GM23338 (cell line): Measurements from ENCODE around the gene ZBTB44. TPM values are rescaled to one million over a fixed set of nuclear protein-coding genes. Genes with fewer than 3 reads are reported as not detected.

ENCODE experiments used
- ATAC-seq: fragments of 200-7000 bp; cut with Tn5 transposase; 3 replicates; pipeline ENCODE4 v1.9.1; 2020
- DNase-seq: peaks from one replicate; pipeline ENCODE4 v3.0.0-alpha.2; 2015; ENCODE audit warnings: low spot score
- H2AFZ ChIP-seq: fragments of 200-600 bp; sonication (generic); 2 replicates; pipeline ENCODE4 v1.8.0; 2016; ENCODE audit warnings: antibody characterized with exemption, mild to moderate bottlenecking, moderate library complexity
- H3F3A ChIP-seq: fragments of 200-600 bp; sonication (generic); replicated peaks from 2 replicates; pipeline ENCODE4 v1.8.0; 2017; ENCODE audit warnings: antibody characterized with exemption, mixed run types, low read depth
- H3K27ac ChIP-seq: fragments of 200-600 bp; sonication (generic); 2 replicates; pipeline ENCODE4 v1.6.1; 2016; ENCODE audit warnings: low read depth
- H3K27me3 ChIP-seq: fragments of 200-600 bp; sonication (generic); 2 replicates; pipeline ENCODE4 v1.8.0; 2016; ENCODE audit warnings: mild to moderate bottlenecking, mixed run types, moderate library complexity; ENCODE audit not compliant: insufficient read depth
- H3K36me3 ChIP-seq: fragments of 200-600 bp; sonication (generic); 2 replicates; pipeline ENCODE4 v1.8.0; 2016; ENCODE audit warnings: mild to moderate bottlenecking; ENCODE audit not compliant: insufficient read depth
- H3K4me1 ChIP-seq: fragments of 200-600 bp; sonication (generic); 2 replicates; pipeline ENCODE4 v1.8.0; 2016; ENCODE audit warnings: mild to moderate bottlenecking, moderate library complexity; ENCODE audit not compliant: insufficient read depth
- H3K4me2 ChIP-seq: fragments of 200-600 bp; sonication (generic); 2 replicates; pipeline ENCODE4 v1.7.1; 2017; ENCODE audit warnings: mixed run types
- H3K4me3 ChIP-seq: fragments of 200-600 bp; sonication (generic); 2 replicates; pipeline ENCODE4 v1.6.1; 2016; ENCODE audit warnings: mixed run types
- H3K79me2 ChIP-seq: fragments of 200-600 bp; sonication (generic); replicated peaks from 2 replicates; pipeline ENCODE4 v1.8.0; 2017; ENCODE audit warnings: mild to moderate bottlenecking; ENCODE audit not compliant: insufficient read depth
- H3K9me2 ChIP-seq: fragments of 200-600 bp; sonication (generic); 2 replicates; pipeline ENCODE4 v1.8.0; 2017; ENCODE audit not compliant: insufficient read depth
- H4K20me1 ChIP-seq: fragments of 200-600 bp; sonication (generic); replicated peaks from 2 replicates; pipeline ENCODE4 v1.8.0; 2017; ENCODE audit warnings: mild to moderate bottlenecking; ENCODE audit not compliant: insufficient read depth
- H3K27ac Mint-ChIP-seq: 2 replicates; pipeline ENCODE4 v1.8.0; 2020; ENCODE audit warnings: inconsistent platforms, mild to moderate bottlenecking, moderate library complexity, mixed read lengths
- H3K27me3 Mint-ChIP-seq: 3 replicates; pipeline ENCODE4 v1.8.0; 2022; ENCODE audit warnings: low read depth, mild to moderate bottlenecking, moderate library complexity, mixed read lengths, inconsistent platforms; ENCODE audit not compliant: insufficient read depth, poor library complexity
- H3K36me3 Mint-ChIP-seq: 3 replicates; pipeline ENCODE4 v1.8.0; 2021; ENCODE audit warnings: low read depth, mild to moderate bottlenecking, inconsistent platforms, moderate library complexity, mixed read lengths
- H3K4me1 Mint-ChIP-seq: 3 replicates; pipeline ENCODE4 v1.8.0; 2020; ENCODE audit warnings: mild to moderate bottlenecking, inconsistent platforms, mixed read lengths
- H3K4me3 Mint-ChIP-seq: 3 replicates; pipeline ENCODE4 v1.8.0; 2021; ENCODE audit warnings: moderate library complexity, mild to moderate bottlenecking, inconsistent platforms, mixed read lengths
- H3K9me3 Mint-ChIP-seq: 3 replicates; pipeline ENCODE4 v1.8.0; 2020; ENCODE audit warnings: moderate library complexity, mild to moderate bottlenecking, inconsistent platforms, mixed read lengths
- CTCF ChIP-seq, 2 experiments: fragments of 200-600 bp in 1 of 2; sonication (generic) in 1 of 2; conservative IDR thresholded peaks; 2 replicates each; pipeline versions ENCODE4 v1.5.1 to v1.6.1; 2016 to 2017; ENCODE audit warnings: antibody characterized with exemption in 2 of 2, low read depth in 2 of 2, mild to moderate bottlenecking in 2 of 2, moderate library complexity in 1 of 2
- EZH2 ChIP-seq: fragments of 200-600 bp; sonication (generic); IDR thresholded peaks from one replicate; pipeline ENCODE4 v1.8.0; 2017; ENCODE audit warnings: antibody characterized with exemption, mild to moderate bottlenecking, low read depth; ENCODE audit not compliant: unreplicated experiment
- EZH2phosphoT487 ChIP-seq: fragments of 200-600 bp; sonication (generic); IDR thresholded peaks from one replicate; pipeline ENCODE4 v1.8.1; 2018; ENCODE audit warnings: antibody characterized with exemption; ENCODE audit not compliant: unreplicated experiment
- JUNB ChIP-seq: IDR thresholded peaks from one replicate; pipeline ENCODE4 v1.6.1; 2016; ENCODE audit warnings: antibody characterized with exemption; ENCODE audit not compliant: unreplicated experiment
- NANOG ChIP-seq: IDR thresholded peaks from 2 replicates; pipeline ENCODE4 v1.6.1; 2016; ENCODE audit warnings: antibody characterized with exemption, borderline replicate concordance
- POLR2AphosphoS5 ChIP-seq: IDR thresholded peaks from 2 replicates; pipeline ENCODE4 v1.6.1; 2016; ENCODE audit warnings: antibody characterized with exemption, low read depth
- REST ChIP-seq: IDR thresholded peaks from one replicate; pipeline ENCODE4 v1.6.1; 2018; ENCODE audit warnings: antibody characterized with exemption; ENCODE audit not compliant: unreplicated experiment
- STAT1 ChIP-seq: IDR thresholded peaks from one replicate; pipeline ENCODE4 v1.6.1; 2016; ENCODE audit warnings: antibody characterized with exemption; ENCODE audit not compliant: unreplicated experiment
- polyA plus RNA-seq: library from polyadenylated mRNA; unstranded; fragments of >200 nt; fragmentation: Nextera tagmentation; extraction: Ambion mirVana; gene quantifications from 2 replicates; pipeline ENCODE4 v1.2.1, GENCODE V29; 2016
- total RNA-seq: library from RNA; depleted of rRNA; stranded (reverse); fragments of >200 nt; shearing (Covaris generic); gene quantifications from 2 replicates; pipeline ENCODE4 v1.2.3, GENCODE V29; 2014
- TF ChIP-seq, protein P1 (sequence below): IDR thresholded peaks from 2 replicates; pipeline ENCODE4 v1.6.1; 2016; ENCODE audit warnings: antibody characterized with exemption

The ZBTB44 gene
- total and polyA plus RNA-seq, 2 experiments from 2014 or later = 61.2 to 102 TPM

- no peaks in the 10 kb centered on the region; the same call in 2 of the 3 replicates for H3K36me3 Mint-ChIP-seq
- H3K4me2 ChIP-seq = no peak overlapping the region
- no peak for ATAC-seq
- no peaks in the 10 kb centered on the region; the same call in 1 of the 2 replicates for H4K20me1 ChIP-seq
- no peaks in the 10 kb centered on the region for H3K79me2 ChIP-seq
- H3K27ac ChIP-seq = no peak overlapping the region
- H3K4me1 ChIP-seq = no peaks in the 10 kb centered on the region; the same call in 1 of the 2 replicates
- H2AFZ ChIP-seq = no peak overlapping the region
- no peaks in the 10 kb centered on the region for H3F3A ChIP-seq
- no peak for DNase-seq
- H3K27ac Mint-ChIP-seq = no peak overlapping the region
- no peaks in the 10 kb centered on the region for H3K36me3 ChIP-seq
- no peaks in the 10 kb centered on the region for H3K27me3 ChIP-seq
- no peak overlapping the region for H3K4me3 Mint-ChIP-seq
- peaks cover 14% of the 10 kb centered on the region for H3K4me1 Mint-ChIP-seq
- peaks cover 7% of the 10 kb centered on the region for H3K27me3 Mint-ChIP-seq
- H3K9me3 Mint-ChIP-seq = no peaks in the 10 kb centered on the region
- no peaks in the 10 kb centered on the region for H3K9me2 ChIP-seq
- no peak overlapping the region for H3K4me3 ChIP-seq
- no peak for TF ChIP-seq REST
- no peak for TF ChIP-seq POLR2AphosphoS5
- no peak for TF ChIP-seq EZH2phosphoT487
Measured at GRCh38 chr11:130180896-130181294, 133.8 kb downstream of the ZBTB44 start.

- Histone ChIP-seq H4K20me1 (no peaks in the 10 kb centered on the region), H3K36me3 (no peaks in the 10 kb centered on the region), H3K4me3 (no peak overlapping the region), H2AFZ (no peak overlapping the region), H3K9me2 (no peaks in the 10 kb centered on the region), H3K27me3 (no peaks in the 10 kb centered on the region), H3K4me2 (no peak overlapping the region), H3K27ac (no peak overlapping the region), H3K79me2 (no peaks in the 10 kb centered on the region), H3K4me1 (no peaks in the 10 kb centered on the region; the same call in 1 of the 2 replicates), H3F3A (no peaks in the 10 kb centered on the region)
- TF ChIP-seq REST (no peak), EZH2 (no peak), STAT1 (no peak), NANOG (no peak), CTCF (conservative IDR thresholded peaks at IDR 0.05; ENCODE audit: low read depth in 2 of 2) (no peak), POLR2AphosphoS5 (no peak), JUNB (no peak)
- TF ChIP-seq, protein P1, sequence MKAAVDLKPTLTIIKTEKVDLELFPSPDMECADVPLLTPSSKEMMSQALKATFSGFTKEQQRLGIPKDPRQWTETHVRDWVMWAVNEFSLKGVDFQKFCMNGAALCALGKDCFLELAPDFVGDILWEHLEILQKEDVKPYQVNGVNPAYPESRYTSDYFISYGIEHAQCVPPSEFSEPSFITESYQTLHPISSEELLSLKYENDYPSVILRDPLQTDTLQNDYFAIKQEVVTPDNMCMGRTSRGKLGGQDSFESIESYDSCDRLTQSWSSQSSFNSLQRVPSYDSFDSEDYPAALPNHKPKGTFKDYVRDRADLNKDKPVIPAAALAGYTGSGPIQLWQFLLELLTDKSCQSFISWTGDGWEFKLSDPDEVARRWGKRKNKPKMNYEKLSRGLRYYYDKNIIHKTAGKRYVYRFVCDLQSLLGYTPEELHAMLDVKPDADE = no peak
- Mint-ChIP-seq H3K4me3 (no peak overlapping the region), H3K27me3 (peaks cover 7% of the 10 kb centered on the region), H3K27ac (no peak overlapping the region), H3K9me3 (no peaks in the 10 kb centered on the region), H3K36me3 (no peaks in the 10 kb centered on the region; the same call in 2 of the 3 replicates), H3K4me1 (peaks cover 14% of the 10 kb centered on the region)
- no peak for DNase-seq
- ATAC-seq = no peak
Measured at GRCh38 chr11:130180491-130180890, 134.2 kb downstream of the ZBTB44 start.
